MCF 10A (cell line): ENCODE results near the gene CCNYL1. TPM values are rescaled to one million over a fixed set of nuclear protein-coding genes. Genes with fewer than 3 reads are reported as not detected.
"Not testable (repeated sequence)": the region's sequence is repeated elsewhere in the genome, so short reads cannot be mapped to it uniquely, and the experiment has no call there.

Experiments used
- BruUV-seq: library from RNA; stranded (reverse); fragments of 400-500 nt; replicated peaks from 2 replicates; lab custom pipeline; 2021; lab: Mats Ljungman, UMichigan
- CTCF ChIA-PET: fragments of 300-600 bp; sonication (Branson Sonifier 250); formaldehyde crosslinking; extraction: SDS; loops from one replicate; lab custom pipeline; 2021; ENCODE audit warnings: antibody characterized with exemption, inconsistent platforms; lab: Yijun Ruan, JAX
- POLR2A ChIA-PET: fragments of 300-600, 350-650 bp; sonication (Branson Sonifier 250); formaldehyde crosslinking; extraction: SDS; loops from one replicate; lab custom pipeline; 2020; ENCODE audit warnings: antibody characterized with exemption, inconsistent platforms; lab: Yijun Ruan, JAX
- DNase-seq: peaks from one replicate; pipeline ENCODE4 v3.0.0-alpha.2; 2018; ENCODE audit not compliant: unreplicated experiment
- H3K27ac Mint-ChIP-seq: one replicate; pipeline ENCODE4 v1.8.0; 2022; ENCODE audit warnings: mild to moderate bottlenecking, low read depth, mixed read lengths; ENCODE audit not compliant: unreplicated experiment
- H3K27me3 Mint-ChIP-seq: one replicate; pipeline ENCODE4 v1.8.0; 2022; ENCODE audit warnings: mixed read lengths; ENCODE audit not compliant: insufficient read depth, unreplicated experiment
- H3K36me3 Mint-ChIP-seq: one replicate; pipeline ENCODE4 v1.8.0; 2022; ENCODE audit warnings: mild to moderate bottlenecking, moderate library complexity, mixed read lengths; ENCODE audit not compliant: insufficient read depth, unreplicated experiment
- H3K4me1 Mint-ChIP-seq: one replicate; pipeline ENCODE4 v1.8.0; 2022; ENCODE audit warnings: mixed read lengths; ENCODE audit not compliant: insufficient read depth, unreplicated experiment
- H3K4me3 Mint-ChIP-seq: one replicate; pipeline ENCODE4 v1.8.0; 2022; ENCODE audit warnings: mild to moderate bottlenecking, moderate library complexity, mixed read lengths; ENCODE audit not compliant: unreplicated experiment
- H3K9me3 Mint-ChIP-seq: one replicate; pipeline ENCODE4 v1.8.0; 2022; ENCODE audit warnings: mixed read lengths; ENCODE audit not compliant: unreplicated experiment
- CTCF ChIP-seq: fragments of 200-600 bp; IDR thresholded peaks from one replicate; pipeline ENCODE4 v1.8.0; 2022; ENCODE audit warnings: antibody characterized with exemption, mild to moderate bottlenecking; ENCODE audit not compliant: unreplicated experiment
- intact Hi-C: fragments of 100-400 bp; cut with micrococcal nuclease; formaldehyde crosslinking; loops from 2 replicates; pipeline ENCODE4 v1.14.1; 2022
- total RNA-seq: library from RNA; stranded (reverse); gene quantifications from 2 replicates; pipeline ENCODE4 v1.2.3, GENCODE V29; 2022

The CCNYL1 gene
- total RNA-seq, 1 experiment from 2014 or later = 19.7 TPM

GRCh38 chr2:207719008-207719407 is 7.6 kb downstream of the CCNYL1 start:
- CTCF ChIA-PET = interaction anchor here (0.6 to 2.2 kb wide), 7 partner anchors 15 to 1203 kb away, joined by 3 to 6 read pairs (median 4); partner anchors contain the start of gene METTL21A
- intact Hi-C loops = loop anchor here (10.0 kb wide), 1 partner anchor 184 kb away; no protein-coding TSS in a partner anchor
- Mint-ChIP-seq H3K36me3 (no peaks in the 10 kb centered on the region), H3K9me3 (no peaks in the 10 kb centered on the region), H3K4me3 (no peak overlapping the region), H3K27ac (peak overlapping the region; percentile 80), H3K4me1 (peaks cover 27% of the 10 kb centered on the region), H3K27me3 (no peaks in the 10 kb centered on the region)
- no TSS peak for BruUV-seq
- DNase-seq = no peak
- no peak for TF ChIP-seq CTCF
- POLR2A ChIA-PET = interaction anchor here (0.9 to 4.2 kb wide), 6 partner anchors 8 to 531 kb away, joined by 3 to 19 read pairs (median 6); partner anchors contain the start of genes CREB1 and METTL21A

GRCh38 chr2:207719655-207720054 is 8.2 kb downstream of the CCNYL1 start:
- H3K9me3 Mint-ChIP-seq, H3K27me3 Mint-ChIP-seq, H3K4me3 Mint-ChIP-seq, BruUV-seq, H3K36me3 Mint-ChIP-seq, DNase-seq, H3K27ac Mint-ChIP-seq: not testable (repeated sequence)
- POLR2A ChIA-PET = interaction anchor here (0.7 to 3.9 kb wide), 5 partner anchors 8 to 190 kb away, joined by 3 to 18 read pairs (median 3); partner anchors contain the start of genes CCNYL1, CREB1 and METTL21A
- intact Hi-C loops = loop anchor here (10.0 kb wide), 1 partner anchor 185 kb away; no protein-coding TSS in a partner anchor
- peaks cover 33% of the 10 kb centered on the region for H3K4me1 Mint-ChIP-seq
- CTCF ChIA-PET = interaction anchor here (0.7 to 2.2 kb wide), 6 partner anchors 12 to 213 kb away, joined by 3 to 5 read pairs (median 4); partner anchors contain the start of gene METTL21A

- Mint-ChIP-seq H3K27me3 (no peaks in the 10 kb centered on the region), H3K9me3 (no peaks in the 10 kb centered on the region), H3K4me3 (no peak overlapping the region), H3K36me3 (peaks cover 6% of the 10 kb centered on the region), H3K27ac (peak overlapping the region; percentile 47), H3K4me1 (peaks cover 34% of the 10 kb centered on the region)
- POLR2A ChIA-PET = interaction anchor here (1.1 to 3.9 kb wide), 4 partner anchors 9 to 165 kb away, joined by 3 to 18 read pairs (median 6); partner anchors contain the start of genes CCNYL1 and METTL21A
- intact Hi-C loops = no loop called here
- DNase-seq = no peak
- no peak for TF ChIP-seq CTCF
- BruUV-seq = no TSS peak
- CTCF ChIA-PET = interaction anchor here (0.6 to 1.4 kb wide), 6 partner anchors 13 to 312 kb away, joined by 3 to 4 read pairs (median 3); partner anchors contain the start of gene METTL21A
These were observed 9.2 kb downstream of the CCNYL1 start for GRCh38 chr2:207720517-207721187.

GRCh38 chr2:207722773-207723424 is 11.5 kb downstream of the CCNYL1 start:
- TF ChIP-seq CTCF = no peak
- BruUV-seq = no TSS peak
- no peaks in the 10 kb centered on the region for H3K9me3 Mint-ChIP-seq
- intact Hi-C loops = no loop called here
- H3K4me1 Mint-ChIP-seq = peaks cover 37% of the 10 kb centered on the region
- H3K36me3 Mint-ChIP-seq = peaks cover 6% of the 10 kb centered on the region
- CTCF ChIA-PET = interaction anchor here (0.6 to 1.7 kb wide), 3 partner anchors 89 to 1535 kb away, joined by 5 read pairs; partner anchors contain the start of gene METTL21A
- H3K27me3 Mint-ChIP-seq = no peaks in the 10 kb centered on the region
- DNase-seq = no peak
- peak overlapping the region; percentile 10 for H3K4me3 Mint-ChIP-seq
- POLR2A ChIA-PET = interaction anchor here (0.7 to 3.9 kb wide), 7 partner anchors 11 to 218 kb away, joined by 3 to 18 read pairs (median 5); partner anchors contain the start of genes CCNYL1 and METTL21A
- H3K27ac Mint-ChIP-seq = peak overlapping the region; percentile 53

- H3K27me3 Mint-ChIP-seq, BruUV-seq, H3K36me3 Mint-ChIP-seq, H3K9me3 Mint-ChIP-seq, intact Hi-C loops: not testable (repeated sequence)
- peak overlapping the region; percentile 10 for H3K4me3 Mint-ChIP-seq
- POLR2A ChIA-PET = interaction anchor here (1.1 to 6.4 kb wide), 7 partner anchors 11 to 219 kb away, joined by 3 to 57 read pairs (median 13); partner anchors contain the start of genes CCNYL1 and METTL21A
- peaks cover 34% of the 10 kb centered on the region for H3K4me1 Mint-ChIP-seq
- peak overlapping the region; percentile 53 for H3K27ac Mint-ChIP-seq
- CTCF ChIA-PET = interaction anchor here (0.6 to 1.7 kb wide), 2 partner anchors 98 to 1534 kb away, joined by 5 read pairs; partner anchors contain the start of gene METTL21A
- DNase-seq = peak; percentile 78
These were observed 12.0 kb downstream of the CCNYL1 start for GRCh38 chr2:207723425-207723787.
